ENCODE data around the gene PRDM16. TPM values are rescaled to one million over a fixed set of nuclear protein-coding genes. Genes with fewer than 3 reads are reported as not detected.

The PRDM16 gene
- total RNA-seq, 1 experiment from 2014 or later, result 0.17 TPM

DNA sequence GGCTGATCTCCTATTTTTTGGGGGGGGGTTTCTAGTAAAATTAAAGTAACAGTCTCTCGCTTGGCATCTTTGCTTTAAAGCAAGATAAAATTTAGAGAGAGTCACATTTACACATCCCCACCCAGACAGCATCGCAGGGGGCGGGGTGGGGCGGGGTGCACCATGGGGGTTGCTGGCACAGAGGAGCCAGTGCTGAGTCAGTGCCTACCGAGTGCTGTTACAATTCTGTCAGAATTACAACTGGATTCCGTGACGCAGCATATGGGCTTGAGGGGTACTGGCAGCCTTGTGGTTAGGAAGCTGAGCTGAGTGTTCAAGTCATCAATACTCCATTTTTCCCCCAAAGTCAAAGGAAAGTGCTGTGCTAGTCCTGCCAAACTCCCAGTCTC is 175.9 kb downstream of the PRDM16 start:
- no peak overlapping the region for H3K27ac Mint-ChIP-seq
- no peak overlapping the region for H2BK15ac ChIP-seq (ENCODE audit: low read depth, low read length)
- H4K91ac ChIP-seq (ENCODE audit: insufficient read length, low read depth, low read length), result no peak overlapping the region
- H3K9me3 Mint-ChIP-seq, result no peaks in the 10 kb centered on the region
- no peak overlapping the region for H2BK5ac ChIP-seq (ENCODE audit: insufficient read length, low read length)
- no peak overlapping the region for H3K4me2 ChIP-seq (ENCODE audit: insufficient read depth, insufficient read length, low read length)
- no peak overlapping the region for H2BK12ac ChIP-seq (ENCODE audit: insufficient read length, low read depth, low read length)
- no peak overlapping the region for H3K23ac ChIP-seq (ENCODE audit: insufficient read length, low read depth, low read length)
- no peaks in the 10 kb centered on the region for H3K23me2 ChIP-seq (ENCODE audit: insufficient read length, low read depth, low read length, poor library complexity, severe bottlenecking)
- no peak overlapping the region for H2AFZ ChIP-seq (ENCODE audit: low read length)
- no peak overlapping the region for H2AK5ac ChIP-seq (ENCODE audit: insufficient read length, low read length)
- peaks cover 26% of the 10 kb centered on the region for H3K27me3 Mint-ChIP-seq (ENCODE audit: low read depth)
- no peak overlapping the region for H2BK20ac ChIP-seq (ENCODE audit: low read depth, low read length, poor library complexity, severe bottlenecking)
- no peaks in the 10 kb centered on the region for H3K9me3 ChIP-seq (ENCODE audit: control insufficient read depth, low read depth, low read length)
- no peaks in the 10 kb centered on the region for H4K20me1 ChIP-seq (ENCODE audit: control insufficient read depth, insufficient read depth, insufficient read length)
- no peak overlapping the region for H4K5ac ChIP-seq (ENCODE audit: insufficient read length, low read depth, low read length)
- H3K27me3 ChIP-seq (ENCODE audit: insufficient read depth, low read length), result no peaks in the 10 kb centered on the region; the same call in 1 of the 2 replicates
- H3K4me1 Mint-ChIP-seq, result peaks cover 4 to 28% of the 10 kb centered on the region in 2 experiments
- H3K56ac ChIP-seq (ENCODE audit: insufficient read length, low read depth, low read length), result no peak overlapping the region
- no peak overlapping the region for H3K14ac ChIP-seq (ENCODE audit: insufficient read depth, low read length)
- no peak overlapping the region for H2BK120ac ChIP-seq (ENCODE audit: low read depth, low read length, poor library complexity, severe bottlenecking)
- H3K9ac ChIP-seq (ENCODE audit: extremely low read depth, insufficient read length, low read length), result no peak overlapping the region
- H3K27ac ChIP-seq (ENCODE audit: insufficient read length, low read depth, low read length), result no peak overlapping the region
- no peak overlapping the region for H4K8ac ChIP-seq (replicated peaks; ENCODE audit: insufficient read length, low read depth, low read length)
- no peak for DNase-seq
- H3K4me3 Mint-ChIP-seq, result no peak overlapping the region
- WGBS (ENCODE audit: extremely low coverage, insufficient read length, low lambda C conversion rate), result no CpG with 5 or more reads among the region's 7 CpGs
- H3K4me1 ChIP-seq (ENCODE audit: insufficient read depth, low read length), result no peaks in the 10 kb centered on the region
- H3K79me2 ChIP-seq (ENCODE audit: insufficient read depth, low read length), result no peaks in the 10 kb centered on the region
- no peaks in the 10 kb centered on the region for H3K36me3 Mint-ChIP-seq (ENCODE audit: insufficient read depth in 1 of 3, low read depth in 3 of 3)
- H3K79me1 ChIP-seq (ENCODE audit: insufficient read depth, low read depth, low read length, poor library complexity, severe bottlenecking), result no peaks in the 10 kb centered on the region
- H3T11ph ChIP-seq (ENCODE audit: low read length), result no peak overlapping the region
- H3K18ac ChIP-seq (ENCODE audit: insufficient read length, low read depth, low read length), result no peak overlapping the region
- no peak overlapping the region for H3K4ac ChIP-seq (ENCODE audit: low read depth, low read length)
- TF ChIP-seq, protein P1, sequence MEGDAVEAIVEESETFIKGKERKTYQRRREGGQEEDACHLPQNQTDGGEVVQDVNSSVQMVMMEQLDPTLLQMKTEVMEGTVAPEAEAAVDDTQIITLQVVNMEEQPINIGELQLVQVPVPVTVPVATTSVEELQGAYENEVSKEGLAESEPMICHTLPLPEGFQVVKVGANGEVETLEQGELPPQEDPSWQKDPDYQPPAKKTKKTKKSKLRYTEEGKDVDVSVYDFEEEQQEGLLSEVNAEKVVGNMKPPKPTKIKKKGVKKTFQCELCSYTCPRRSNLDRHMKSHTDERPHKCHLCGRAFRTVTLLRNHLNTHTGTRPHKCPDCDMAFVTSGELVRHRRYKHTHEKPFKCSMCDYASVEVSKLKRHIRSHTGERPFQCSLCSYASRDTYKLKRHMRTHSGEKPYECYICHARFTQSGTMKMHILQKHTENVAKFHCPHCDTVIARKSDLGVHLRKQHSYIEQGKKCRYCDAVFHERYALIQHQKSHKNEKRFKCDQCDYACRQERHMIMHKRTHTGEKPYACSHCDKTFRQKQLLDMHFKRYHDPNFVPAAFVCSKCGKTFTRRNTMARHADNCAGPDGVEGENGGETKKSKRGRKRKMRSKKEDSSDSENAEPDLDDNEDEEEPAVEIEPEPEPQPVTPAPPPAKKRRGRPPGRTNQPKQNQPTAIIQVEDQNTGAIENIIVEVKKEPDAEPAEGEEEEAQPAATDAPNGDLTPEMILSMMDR (conservative IDR thresholded peaks at IDR 0.05), result no peak

Data from H9 (cell line).